Calu3 (cell line): ENCODE data around the gene CCNF. TPM values are rescaled to one million over a fixed set of nuclear protein-coding genes. Genes with fewer than 3 reads are reported as not detected.

Experiments
- BruUV-seq: library from RNA; stranded (reverse); fragments of 400-500 nt; replicated peaks from 2 replicates; lab custom pipeline; 2021; lab: Mats Ljungman, UMichigan
- CTCF ChIA-PET: fragments of 300-600 bp; sonication (Branson Sonifier 250); formaldehyde crosslinking; loops from one replicate; lab custom pipeline; 2022; ENCODE audit warnings: antibody characterized with exemption; lab: Charles Lee
- DNase-seq: peaks from one replicate; pipeline ENCODE4 v3.0.0; 2022
- H3K27ac Mint-ChIP-seq: one replicate; pipeline ENCODE4 v1.8.0; 2022; ENCODE audit warnings: mixed read lengths; ENCODE audit not compliant: unreplicated experiment
- H3K27me3 Mint-ChIP-seq: one replicate; pipeline ENCODE4 v1.8.0; 2022; ENCODE audit warnings: mixed read lengths; ENCODE audit not compliant: unreplicated experiment
- H3K36me3 Mint-ChIP-seq: one replicate; pipeline ENCODE4 v1.8.0; 2022; ENCODE audit warnings: mild to moderate bottlenecking, moderate library complexity, mixed read lengths; ENCODE audit not compliant: insufficient read depth, unreplicated experiment
- H3K4me1 Mint-ChIP-seq: one replicate; pipeline ENCODE4 v1.8.0; 2022; ENCODE audit warnings: mild to moderate bottlenecking, low read depth, mixed read lengths; ENCODE audit not compliant: unreplicated experiment
- H3K4me3 Mint-ChIP-seq: one replicate; pipeline ENCODE4 v1.8.0; 2022; ENCODE audit warnings: mild to moderate bottlenecking, low read depth, moderate library complexity, mixed read lengths; ENCODE audit not compliant: unreplicated experiment
- H3K9me3 Mint-ChIP-seq: one replicate; pipeline ENCODE4 v1.8.0; 2022; ENCODE audit warnings: low read depth, mixed read lengths; ENCODE audit not compliant: unreplicated experiment
- intact Hi-C: fragments of 100-400 bp; cut with micrococcal nuclease; formaldehyde crosslinking; loops from one replicate; pipeline ENCODE4 v1.10.0; 2022; ENCODE audit not compliant: unreplicated experiment
- total RNA-seq: library from RNA; stranded (reverse); gene quantifications from 2 replicates; pipeline ENCODE4 v1.2.3, GENCODE V29; 2022
- TF ChIP-seq, protein P1 (sequence below): fragments of 200-600 bp; IDR thresholded peaks from one replicate; pipeline ENCODE4 v1.8.0; 2022; ENCODE audit warnings: antibody characterized with exemption; ENCODE audit not compliant: unreplicated experiment

The CCNF gene
- total RNA-seq, 1 experiment from 2014 or later = 54.5 TPM

DNA sequence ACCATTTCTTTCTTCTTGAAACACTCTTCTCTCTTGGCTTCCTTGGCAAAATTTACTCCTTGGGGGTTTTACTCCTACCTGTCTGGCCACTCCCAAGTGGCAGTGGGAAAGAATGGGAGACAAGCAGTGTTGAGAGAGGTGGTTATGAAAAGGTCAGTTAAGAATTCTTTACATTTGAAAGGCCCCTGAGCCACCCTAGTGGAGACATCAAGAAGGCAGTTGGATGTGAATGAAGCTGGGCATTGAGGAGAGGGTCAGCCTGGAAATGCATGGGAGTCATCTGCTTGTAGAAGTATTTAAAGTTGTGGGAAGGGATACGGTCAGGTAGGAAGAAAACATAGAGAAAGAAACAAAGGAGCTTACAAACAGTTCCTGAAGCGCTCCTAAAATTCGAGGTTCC, 42.3 kb upstream of the CCNF start:
- intact Hi-C loops = no loop called here
- no peak overlapping the region for H3K27ac Mint-ChIP-seq
- TF ChIP-seq, protein P1, sequence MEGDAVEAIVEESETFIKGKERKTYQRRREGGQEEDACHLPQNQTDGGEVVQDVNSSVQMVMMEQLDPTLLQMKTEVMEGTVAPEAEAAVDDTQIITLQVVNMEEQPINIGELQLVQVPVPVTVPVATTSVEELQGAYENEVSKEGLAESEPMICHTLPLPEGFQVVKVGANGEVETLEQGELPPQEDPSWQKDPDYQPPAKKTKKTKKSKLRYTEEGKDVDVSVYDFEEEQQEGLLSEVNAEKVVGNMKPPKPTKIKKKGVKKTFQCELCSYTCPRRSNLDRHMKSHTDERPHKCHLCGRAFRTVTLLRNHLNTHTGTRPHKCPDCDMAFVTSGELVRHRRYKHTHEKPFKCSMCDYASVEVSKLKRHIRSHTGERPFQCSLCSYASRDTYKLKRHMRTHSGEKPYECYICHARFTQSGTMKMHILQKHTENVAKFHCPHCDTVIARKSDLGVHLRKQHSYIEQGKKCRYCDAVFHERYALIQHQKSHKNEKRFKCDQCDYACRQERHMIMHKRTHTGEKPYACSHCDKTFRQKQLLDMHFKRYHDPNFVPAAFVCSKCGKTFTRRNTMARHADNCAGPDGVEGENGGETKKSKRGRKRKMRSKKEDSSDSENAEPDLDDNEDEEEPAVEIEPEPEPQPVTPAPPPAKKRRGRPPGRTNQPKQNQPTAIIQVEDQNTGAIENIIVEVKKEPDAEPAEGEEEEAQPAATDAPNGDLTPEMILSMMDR = peak; percentile 31
- DNase-seq = no peak
- no peak overlapping the region for H3K4me3 Mint-ChIP-seq
- peaks cover 3% of the 10 kb centered on the region for H3K9me3 Mint-ChIP-seq
- no peaks in the 10 kb centered on the region for H3K36me3 Mint-ChIP-seq
- no TSS peak for BruUV-seq
- no peaks in the 10 kb centered on the region for H3K4me1 Mint-ChIP-seq
- H3K27me3 Mint-ChIP-seq = peaks cover 9% of the 10 kb centered on the region
- CTCF ChIA-PET = no interaction called here

DNA sequence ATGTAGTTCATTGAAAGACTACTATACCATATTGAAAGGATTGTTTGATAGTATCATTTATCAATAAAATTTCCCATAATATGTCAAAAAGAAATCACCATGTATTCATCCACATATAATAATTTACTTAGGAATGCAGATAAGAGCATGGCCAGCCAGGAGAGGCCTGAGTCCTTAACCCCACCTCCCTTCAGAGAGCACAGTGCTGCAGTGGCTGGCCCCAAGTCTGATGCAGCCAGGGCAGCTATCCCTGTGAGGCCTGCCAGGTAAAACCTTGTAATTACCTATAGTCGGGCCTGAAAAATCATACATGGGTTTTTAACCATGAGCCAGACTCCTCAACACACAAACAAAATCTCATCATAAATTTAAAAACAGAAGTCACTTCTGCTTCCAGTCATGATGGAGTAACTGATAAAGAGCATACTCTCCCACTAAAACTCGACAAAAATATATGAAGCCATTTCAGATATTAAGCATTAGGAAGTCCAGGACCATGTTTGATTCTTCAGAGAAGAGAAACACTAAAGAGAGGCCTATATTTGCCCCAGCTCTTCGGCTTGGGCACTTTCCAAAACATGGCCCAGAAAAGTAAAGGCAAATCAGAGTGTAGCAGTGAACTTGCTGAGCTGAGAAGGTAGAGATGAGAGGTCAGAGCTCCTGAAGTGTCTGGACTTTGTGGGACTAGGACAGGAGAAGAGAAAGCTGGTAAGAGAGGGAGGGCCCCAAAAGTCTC, 40.9 kb upstream of the CCNF start:
- CTCF ChIA-PET = interaction anchor here (0.6 kb wide), 1 partner anchor 74 kb away, joined by 3 read pairs; no protein-coding TSS in a partner anchor
- no peak overlapping the region for H3K27ac Mint-ChIP-seq

DNA sequence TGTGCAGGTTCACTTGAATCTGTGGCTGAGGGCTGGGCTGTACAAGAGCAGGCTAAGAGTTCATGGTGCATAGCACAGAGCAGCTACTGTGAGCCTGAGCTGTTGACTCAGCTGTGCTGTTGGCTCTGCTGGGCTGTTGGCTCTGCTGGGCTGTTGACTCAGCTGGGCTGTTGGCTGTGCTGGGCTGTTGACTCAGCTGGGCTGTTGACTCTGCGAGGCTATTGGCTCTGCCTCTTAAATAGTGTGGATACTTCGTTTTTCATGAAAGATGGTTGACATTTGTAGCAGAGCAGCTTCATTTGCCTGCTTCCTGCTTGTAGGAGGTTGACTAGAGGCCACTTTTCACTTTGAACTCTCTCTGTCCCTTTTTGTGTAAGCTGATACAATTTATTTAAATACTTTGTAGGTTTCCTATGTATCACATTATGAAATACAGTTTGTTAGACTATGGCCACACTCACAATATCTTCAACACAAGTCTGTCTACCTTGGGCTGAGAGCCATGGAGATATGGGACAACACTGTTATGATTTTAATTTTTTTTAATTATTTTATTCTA, 40.3 kb upstream of the CCNF start:
- H3K27ac Mint-ChIP-seq = no peak overlapping the region
- CTCF ChIA-PET = interaction anchor here (0.6 to 0.7 kb wide), 2 partner anchors 9 to 74 kb away, joined by 3 to 4 read pairs; no protein-coding TSS in a partner anchor
- peak; percentile 2 for DNase-seq
- H3K27me3 Mint-ChIP-seq = peaks cover 1% of the 10 kb centered on the region
- H3K4me1 Mint-ChIP-seq = no peaks in the 10 kb centered on the region
- peaks cover 3% of the 10 kb centered on the region for H3K9me3 Mint-ChIP-seq
- intact Hi-C loops = no loop called here
- TF ChIP-seq, protein P1 = no peak
- no TSS peak for BruUV-seq
- no peak overlapping the region for H3K4me3 Mint-ChIP-seq
- no peaks in the 10 kb centered on the region for H3K36me3 Mint-ChIP-seq

More for the DNA sequence above, 40.9 kb upstream of the CCNF start:
- intact Hi-C loops = no loop called here
- H3K27me3 Mint-ChIP-seq = no peaks in the 10 kb centered on the region
- H3K4me1 Mint-ChIP-seq = no peaks in the 10 kb centered on the region
- no TSS peak for BruUV-seq
- H3K36me3 Mint-ChIP-seq = no peaks in the 10 kb centered on the region
- DNase-seq = no peak
- H3K4me3 Mint-ChIP-seq = no peak overlapping the region
- TF ChIP-seq, protein P1 = no peak
- H3K9me3 Mint-ChIP-seq = peaks cover 3% of the 10 kb centered on the region

DNA sequence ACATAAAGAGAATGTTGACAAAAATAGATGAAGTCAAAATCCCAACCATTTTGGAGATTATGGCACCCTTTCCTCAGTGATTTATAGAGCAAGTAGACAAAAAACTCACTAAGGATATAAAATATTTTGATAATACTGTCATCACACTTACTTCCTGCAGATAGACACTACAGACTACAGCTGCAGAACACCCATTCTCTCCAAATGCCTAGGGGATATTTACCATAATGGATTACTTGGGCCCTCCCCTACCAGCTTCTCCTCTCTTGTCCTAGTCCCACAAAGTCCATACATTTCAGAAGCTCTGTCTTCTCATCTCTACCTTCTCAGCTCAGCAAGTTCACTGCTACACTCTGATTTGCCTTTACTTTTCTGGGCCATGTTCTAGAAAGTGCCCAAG, 37.2 kb upstream of the CCNF start:
- TF ChIP-seq, protein P1 = no peak

More for the DNA sequence above, 37.2 kb upstream of the CCNF start:
- no peak overlapping the region for H3K4me3 Mint-ChIP-seq
- DNase-seq = no peak
- CTCF ChIA-PET = interaction anchor here (0.6 to 0.7 kb wide), 2 partner anchors 21 to 56 kb away, joined by 3 to 5 read pairs; no protein-coding TSS in a partner anchor
- H3K9me3 Mint-ChIP-seq = peaks cover 3% of the 10 kb centered on the region
- no peaks in the 10 kb centered on the region for H3K36me3 Mint-ChIP-seq
- no peaks in the 10 kb centered on the region for H3K4me1 Mint-ChIP-seq
- H3K27me3 Mint-ChIP-seq = peaks cover 19% of the 10 kb centered on the region
- no TSS peak for BruUV-seq
- no peak overlapping the region for H3K27ac Mint-ChIP-seq
- intact Hi-C loops = no loop called here
